Type B pancreatic cell (in vitro differentiated cells): ENCODE results near the gene PNLDC1. TPM values are rescaled to one million over a fixed set of nuclear protein-coding genes. Genes with fewer than 3 reads are reported as not detected.

Source experiments
- DNase-seq: peaks from one replicate; pipeline ENCODE4 v3.0.0; 2021; ENCODE audit warnings: mixed read lengths; ENCODE audit not compliant: unreplicated experiment; ENCODE audit errors: extremely low spot score
- H3K27ac Mint-ChIP-seq: 2 replicates; pipeline ENCODE4 v1.8.0; 2021; ENCODE audit warnings: mild to moderate bottlenecking, mixed read lengths
- H3K27me3 Mint-ChIP-seq: 2 replicates; pipeline ENCODE4 v1.8.0; 2021; ENCODE audit warnings: mixed read lengths
- H3K36me3 Mint-ChIP-seq: 2 replicates; pipeline ENCODE4 v1.8.0; 2021; ENCODE audit warnings: mixed read lengths
- H3K4me1 Mint-ChIP-seq: one replicate; pipeline ENCODE4 v1.8.0; 2021; ENCODE audit warnings: mixed read lengths; ENCODE audit not compliant: unreplicated experiment
- H3K4me3 Mint-ChIP-seq: 2 replicates; pipeline ENCODE4 v1.8.0; 2021; ENCODE audit warnings: mild to moderate bottlenecking, mixed read lengths
- H3K9me3 Mint-ChIP-seq: 2 replicates; pipeline ENCODE4 v1.8.0; 2021; ENCODE audit warnings: mixed read lengths
- CTCF ChIP-seq: fragments of 200-600 bp; sonication (generic); conservative IDR thresholded peaks from 2 replicates; pipeline ENCODE4 v1.5.0; 2021; ENCODE audit warnings: antibody characterized with exemption, mild to moderate bottlenecking
- total RNA-seq: library from RNA; stranded (reverse); gene quantifications from 2 replicates; pipeline ENCODE4 v1.2.1, GENCODE V29; 2021; ENCODE audit warnings: low replicate concordance

The PNLDC1 gene
- total RNA-seq, 1 donor from 2014 or later = 0.17 TPM

GRCh38 chr6:159756508-159756907 is 43.6 kb upstream of the PNLDC1 start:
- no peak overlapping the region for H3K4me3 Mint-ChIP-seq
- no peaks in the 10 kb centered on the region for H3K27me3 Mint-ChIP-seq
- DNase-seq = no peak
- no peak for TF ChIP-seq CTCF
- peaks cover 35% of the 10 kb centered on the region for H3K36me3 Mint-ChIP-seq
- H3K9me3 Mint-ChIP-seq = no peaks in the 10 kb centered on the region
- H3K27ac Mint-ChIP-seq = no peak overlapping the region
- H3K4me1 Mint-ChIP-seq = peaks cover 16% of the 10 kb centered on the region

GRCh38 chr6:159758031-159759001 is 41.8 kb upstream of the PNLDC1 start:
- Mint-ChIP-seq H3K36me3 (peaks cover 36% of the 10 kb centered on the region), H3K9me3 (no peaks in the 10 kb centered on the region), H3K4me3 (peak overlapping the region; percentile 50), H3K27me3 (no peaks in the 10 kb centered on the region), H3K27ac (peak overlapping the region; percentile 62), H3K4me1 (peaks cover 16% of the 10 kb centered on the region)
- DNase-seq = no peak
- TF ChIP-seq CTCF = no peak

- Mint-ChIP-seq H3K4me1 (peaks cover 16% of the 10 kb centered on the region), H3K27me3 (no peaks in the 10 kb centered on the region), H3K27ac (peak overlapping the region; percentile 58), H3K9me3 (no peaks in the 10 kb centered on the region), H3K4me3 (peak overlapping the region; percentile 73), H3K36me3 (peaks cover 33% of the 10 kb centered on the region)
- DNase-seq = no peak
- no peak for TF ChIP-seq CTCF
Measured at GRCh38 chr6:159759645-159760044, 40.4 kb upstream of the PNLDC1 start.

- no peak for DNase-seq
- H3K4me3 Mint-ChIP-seq = peak overlapping the region; percentile 95
- H3K27ac Mint-ChIP-seq = peak overlapping the region; percentile 97
- no peaks in the 10 kb centered on the region for H3K9me3 Mint-ChIP-seq
- peaks cover 30% of the 10 kb centered on the region for H3K36me3 Mint-ChIP-seq
- no peak for TF ChIP-seq CTCF
- H3K4me1 Mint-ChIP-seq = peaks cover 16% of the 10 kb centered on the region
- no peaks in the 10 kb centered on the region for H3K27me3 Mint-ChIP-seq
Measured at GRCh38 chr6:159760602-159761057, 39.4 kb upstream of the PNLDC1 start.

- peak overlapping the region; percentile 97 for H3K27ac Mint-ChIP-seq
- no peak for TF ChIP-seq CTCF
- H3K27me3 Mint-ChIP-seq = no peaks in the 10 kb centered on the region
- H3K4me1 Mint-ChIP-seq = peaks cover 16% of the 10 kb centered on the region
- H3K36me3 Mint-ChIP-seq = peaks cover 27% of the 10 kb centered on the region
- H3K4me3 Mint-ChIP-seq = peak overlapping the region; percentile 95
- H3K9me3 Mint-ChIP-seq = no peaks in the 10 kb centered on the region
- DNase-seq = no peak
Measured at GRCh38 chr6:159761129-159761872, 38.8 kb upstream of the PNLDC1 start.
